Measurements from ENCODE around the gene MYO5C.

DNA sequence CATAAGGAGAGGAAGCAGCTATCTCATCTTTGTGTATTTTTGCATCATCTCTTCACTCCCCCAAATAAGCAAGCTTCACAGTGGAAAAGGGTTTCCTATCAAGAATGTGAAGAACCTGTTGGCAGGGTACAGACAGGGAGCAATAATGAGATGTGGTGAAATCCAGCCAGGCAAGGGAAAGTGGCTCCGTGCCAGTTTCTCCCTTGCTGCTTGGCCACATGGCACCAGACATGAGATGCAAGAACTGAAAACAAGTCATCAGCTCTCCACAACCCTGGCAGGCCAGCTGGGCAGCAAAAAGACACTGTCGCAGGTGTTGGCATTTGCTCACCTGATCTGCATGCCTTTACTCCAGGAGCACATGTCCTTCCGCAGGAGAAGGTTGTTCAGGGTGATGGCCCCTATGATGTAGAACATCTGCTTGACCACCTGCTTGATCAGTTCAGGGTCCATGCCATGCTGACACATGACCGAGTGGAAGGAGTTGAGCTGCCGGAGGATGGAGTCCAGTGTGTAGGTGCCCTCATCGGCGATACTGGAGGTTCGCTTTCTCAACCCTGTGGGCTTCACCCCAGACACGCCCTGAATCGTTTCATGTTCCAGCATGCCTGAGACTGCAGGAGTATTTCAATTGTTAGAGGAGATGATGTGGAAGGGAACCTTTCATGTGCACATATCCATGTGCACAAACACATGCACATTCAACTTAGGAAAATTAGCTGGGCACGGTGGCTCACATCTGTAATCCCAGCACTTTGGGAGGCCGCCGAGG, 23.3 kb upstream of the MYO5C start:
- TF ChIP-seq, protein P1, sequence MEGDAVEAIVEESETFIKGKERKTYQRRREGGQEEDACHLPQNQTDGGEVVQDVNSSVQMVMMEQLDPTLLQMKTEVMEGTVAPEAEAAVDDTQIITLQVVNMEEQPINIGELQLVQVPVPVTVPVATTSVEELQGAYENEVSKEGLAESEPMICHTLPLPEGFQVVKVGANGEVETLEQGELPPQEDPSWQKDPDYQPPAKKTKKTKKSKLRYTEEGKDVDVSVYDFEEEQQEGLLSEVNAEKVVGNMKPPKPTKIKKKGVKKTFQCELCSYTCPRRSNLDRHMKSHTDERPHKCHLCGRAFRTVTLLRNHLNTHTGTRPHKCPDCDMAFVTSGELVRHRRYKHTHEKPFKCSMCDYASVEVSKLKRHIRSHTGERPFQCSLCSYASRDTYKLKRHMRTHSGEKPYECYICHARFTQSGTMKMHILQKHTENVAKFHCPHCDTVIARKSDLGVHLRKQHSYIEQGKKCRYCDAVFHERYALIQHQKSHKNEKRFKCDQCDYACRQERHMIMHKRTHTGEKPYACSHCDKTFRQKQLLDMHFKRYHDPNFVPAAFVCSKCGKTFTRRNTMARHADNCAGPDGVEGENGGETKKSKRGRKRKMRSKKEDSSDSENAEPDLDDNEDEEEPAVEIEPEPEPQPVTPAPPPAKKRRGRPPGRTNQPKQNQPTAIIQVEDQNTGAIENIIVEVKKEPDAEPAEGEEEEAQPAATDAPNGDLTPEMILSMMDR (conservative IDR thresholded peaks at IDR 0.05; ENCODE audit: low read depth, low read length), result no peak
- TF ChIP-seq EZH2 (IDR thresholded peaks at IDR 0.05; ENCODE audit: borderline replicate concordance, low read depth, low read length, poor library complexity, severe bottlenecking), result no peak

All from A673 (cell line).